ACHN (cell line): ENCODE measurements around the gene BTD.

Source experiments
- DNase-seq: peaks from one replicate; pipeline ENCODE4 v3.0.0-alpha.2; 2015
- in situ Hi-C: cut with HindIII; loops from 2 replicates; pipeline ENCODE4 v1.10.0; 2017; ENCODE audit warnings: low sequenced_read_pairs, low pct_ligation_motif_present, low pct_unique_long_range_greater_than_20kb

BTD gene

GRCh38 chr3:15654127-15654526, 52.6 kb downstream of the BTD start:
- in situ Hi-C loops, result no loop called here
- no peak for DNase-seq

GRCh38 chr3:15654891-15655290, 53.3 kb downstream of the BTD start:
- no peak for DNase-seq
- in situ Hi-C loops, result no loop called here

GRCh38 chr3:15656342-15656741, 54.8 kb downstream of the BTD start:
- no peak for DNase-seq
- in situ Hi-C loops, result no loop called here

DNA sequence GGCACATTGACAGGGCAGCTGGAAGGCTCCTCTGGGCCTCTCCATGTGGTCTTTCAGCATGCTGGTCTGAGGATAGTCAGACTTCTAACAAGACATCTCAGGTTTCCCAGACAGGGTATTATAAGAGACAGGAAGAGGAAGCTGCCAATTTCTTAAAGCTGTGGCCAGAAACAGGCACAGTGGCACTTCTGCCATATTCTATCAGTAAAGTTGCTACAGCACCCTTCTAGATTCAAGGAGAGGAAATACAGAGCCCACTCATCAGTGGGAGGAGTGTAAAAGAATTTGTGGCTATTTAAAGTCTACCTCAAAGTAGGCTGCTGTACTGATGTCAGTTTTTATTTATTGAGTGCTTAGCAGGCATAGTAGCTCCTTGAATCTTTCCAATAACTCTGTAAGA, 55.5 kb downstream of the BTD start:
- in situ Hi-C loops, result no loop called here
- DNase-seq, result no peak

DNA sequence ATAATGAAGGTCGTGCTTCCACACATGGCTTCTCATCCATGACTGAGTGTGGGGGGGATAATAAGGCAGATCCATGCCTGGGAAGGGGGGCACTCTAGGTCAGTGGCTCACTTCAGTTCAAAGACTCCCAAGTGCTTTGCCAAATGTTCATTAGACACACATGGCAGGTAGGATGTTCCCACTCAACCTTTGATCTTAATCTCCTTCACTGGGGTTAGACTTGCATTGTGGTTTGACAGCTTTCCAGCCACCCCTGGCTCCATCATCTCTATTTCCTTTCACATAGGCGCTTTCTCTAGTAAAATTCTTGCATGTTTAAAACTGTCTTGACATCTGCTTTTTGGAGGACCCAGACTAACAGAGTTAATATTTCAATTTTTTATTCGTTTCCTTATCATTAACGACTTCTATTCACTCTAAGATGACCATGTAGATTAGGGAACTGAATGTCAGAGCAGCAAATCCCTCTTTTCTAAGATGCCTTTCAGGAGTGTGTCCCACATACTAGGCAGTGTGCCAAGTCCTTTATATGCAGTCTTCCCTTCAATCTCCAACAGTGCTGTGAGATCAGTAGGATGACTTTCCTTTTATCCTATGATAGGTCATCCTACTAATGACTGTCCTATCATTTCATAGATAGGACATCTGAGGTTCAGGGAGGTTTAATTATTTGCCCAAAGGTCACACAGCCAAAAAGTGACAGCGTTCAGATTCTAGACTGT, 57.9 kb downstream of the BTD start:
- DNase-seq, result no peak
- in situ Hi-C loops, result no loop called here

GRCh38 chr3:15660055-15660935, 58.8 kb downstream of the BTD start:
- in situ Hi-C loops, result no loop called here
- no peak for DNase-seq

- DNase-seq, result no peak
- in situ Hi-C loops, result no loop called here
Observed at GRCh38 chr3:15664144-15664543, 62.6 kb downstream of the BTD start.

- no peak for DNase-seq
- in situ Hi-C loops, result no loop called here
Observed at GRCh38 chr3:15665510-15666150, 64.1 kb downstream of the BTD start.

- in situ Hi-C loops, result no loop called here
- DNase-seq, result no peak
Observed at GRCh38 chr3:15666277-15666676, 64.7 kb downstream of the BTD start.

DNA sequence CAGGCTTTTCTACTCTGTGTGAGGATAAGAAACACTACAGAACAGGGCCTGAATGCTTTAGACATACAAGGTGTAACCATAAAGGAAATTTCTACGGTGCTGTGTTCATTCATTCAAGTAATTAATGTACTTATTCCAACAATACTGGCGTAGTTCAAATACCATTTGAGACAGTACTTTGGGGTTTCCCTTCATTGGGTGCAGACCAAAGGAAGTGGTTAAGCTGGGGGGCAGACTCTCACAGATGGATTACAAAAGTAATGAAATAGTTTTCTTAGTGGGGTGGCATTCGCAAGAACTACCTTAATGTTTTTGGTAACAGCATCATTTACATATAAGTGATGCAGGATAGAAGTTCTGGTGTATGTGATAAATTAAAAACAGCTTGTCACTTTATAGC, 65.9 kb downstream of the BTD start:
- in situ Hi-C loops, result no loop called here
- no peak for DNase-seq

- DNase-seq, result no peak
- in situ Hi-C loops, result no loop called here
Observed at GRCh38 chr3:15673536-15673935, 72.0 kb downstream of the BTD start.

GRCh38 chr3:15676259-15676658, 74.7 kb downstream of the BTD start:
- DNase-seq, result no peak
- in situ Hi-C loops, result no loop called here

GRCh38 chr3:15679306-15679705, 77.8 kb downstream of the BTD start:
- no peak for DNase-seq
- in situ Hi-C loops, result no loop called here

DNA sequence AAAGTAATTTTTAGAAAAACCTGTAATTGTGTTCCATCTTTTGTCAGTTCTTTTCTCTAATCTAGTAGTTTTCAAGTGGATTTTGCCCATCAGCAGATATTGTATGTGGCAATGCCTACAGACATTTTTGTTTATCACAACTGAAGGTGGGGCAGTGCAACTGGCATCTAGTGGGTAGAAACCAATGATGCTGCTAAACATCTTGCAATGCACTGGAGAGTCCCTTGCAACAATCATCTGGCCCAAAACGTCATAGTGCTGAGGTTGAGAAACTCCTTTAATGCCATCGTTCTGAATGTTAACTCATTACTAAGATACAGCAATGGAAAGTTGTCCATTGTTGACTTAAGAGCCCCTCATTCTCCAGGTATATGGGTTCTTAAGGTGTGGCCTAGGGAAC, 80.1 kb downstream of the BTD start:
- no peak for DNase-seq
- in situ Hi-C loops, result no loop called here

GRCh38 chr3:15682561-15683185, 81.1 kb downstream of the BTD start:
- in situ Hi-C loops, result no loop called here
- DNase-seq, result no peak

DNA sequence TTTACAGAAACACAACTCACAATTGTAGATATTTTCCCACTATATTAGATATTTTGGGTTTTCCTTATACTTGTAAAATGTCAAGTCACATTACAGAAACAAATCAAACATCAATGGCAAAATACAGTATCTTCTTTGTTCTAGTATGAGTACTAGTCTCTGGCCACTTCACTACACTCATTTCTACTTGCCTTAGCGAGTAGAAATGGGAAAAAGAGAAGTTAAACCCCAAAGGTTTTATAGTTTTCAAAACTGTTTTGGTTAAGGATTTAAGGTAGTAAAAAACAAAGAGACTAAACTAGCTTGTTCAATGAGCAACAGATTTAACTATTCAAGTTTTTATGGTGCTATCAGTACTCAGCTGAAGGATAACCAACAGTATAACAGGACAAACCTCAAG, 81.7 kb downstream of the BTD start:
- in situ Hi-C loops, result no loop called here
- DNase-seq, result no peak

DNA sequence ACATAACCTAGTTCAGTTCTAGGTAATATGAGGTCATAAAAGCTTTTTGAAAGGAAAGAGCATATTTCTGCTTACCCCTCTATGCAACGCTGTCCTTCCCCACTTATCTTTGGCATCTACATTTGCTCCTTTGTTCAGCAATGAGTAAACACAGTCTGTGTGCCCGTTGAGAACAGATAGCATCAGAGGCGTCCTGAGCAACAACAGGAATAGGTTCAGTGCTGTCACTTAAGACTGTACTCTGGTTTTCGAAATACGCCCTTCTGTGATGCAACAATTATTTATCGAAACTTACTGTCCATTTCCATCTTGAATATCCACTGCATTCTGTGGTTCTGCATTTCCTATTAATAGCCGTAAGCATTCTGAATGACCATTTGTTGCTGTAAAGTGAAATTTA, 84.4 kb downstream of the BTD start:
- DNase-seq, result no peak
- in situ Hi-C loops, result no loop called here

GRCh38 chr3:15690230-15690629, 88.7 kb downstream of the BTD start:
- in situ Hi-C loops, result no loop called here
- DNase-seq, result no peak

- no peak for DNase-seq
- in situ Hi-C loops, result no loop called here
Observed at GRCh38 chr3:15690748-15691147, 89.2 kb downstream of the BTD start.
